ENCODE data around the gene TMPRSS4. TPM values are rescaled to one million over a fixed set of nuclear protein-coding genes. Genes with fewer than 3 reads are reported as not detected.

Gene TMPRSS4
- total RNA-seq, 1 experiment from 2014 or later: 1.5 TPM

GRCh38 chr11:118146554-118146953 is 69.7 kb downstream of the TMPRSS4 start:
- no peaks in the 10 kb centered on the region for H3K9me3 ChIP-seq (ENCODE audit: control insufficient read depth in 1 of 2, insufficient read depth in 1 of 2, low read depth in 1 of 2, low read length in 2 of 2)
- intact Hi-C loops (cut with micrococcal nuclease): loop anchor here (5.0 kb wide), 1 partner anchor 466 kb away; no protein-coding TSS in a partner anchor
- H3K79me2 ChIP-seq (ENCODE audit: insufficient read depth, low read length): no peaks in the 10 kb centered on the region
- DNase-seq (ENCODE audit: low read depth, low spot score) (no peak), ATAC-seq (no peak)
- H3K4me3 ChIP-seq (replicated peaks in 1 of 2; ENCODE audit: low read depth in 1 of 2, low read length in 2 of 2): no peak overlapping the region
- no peak overlapping the region for H3K9ac ChIP-seq (ENCODE audit: low read length)
- no peaks in the 10 kb centered on the region for H3K9me2 ChIP-seq (ENCODE audit: insufficient read depth)
- H3K4me1 ChIP-seq (ENCODE audit: control insufficient read depth in 1 of 2, insufficient read depth in 2 of 2, low read length in 2 of 2): peaks cover 0 to 10% of the 10 kb centered on the region in 2 experiments; a peak in 2 of 4 replicates
- H3K27me3 ChIP-seq (ENCODE audit: insufficient read depth, low read length): no peaks in the 10 kb centered on the region
- no peaks in the 10 kb centered on the region for H4K20me1 ChIP-seq (ENCODE audit: insufficient read depth)
- CTCF ChIA-PET: interaction anchor here (1.2 to 1.6 kb wide), 3 partner anchors 10 to 34 kb away, joined by 3 to 6 read pairs (median 4); no protein-coding TSS in a partner anchor
- H3K4me2 ChIP-seq (ENCODE audit: low read length): peak overlapping the region; percentile 89
- no TSS peak for BruUV-seq (replicated peaks)
- no peak overlapping the region for H3K27ac ChIP-seq (ENCODE audit: low read depth, low read length)
- POLR2A ChIA-PET: interaction anchor here (1.3 kb wide), 1 partner anchor 10 kb away, joined by 4 read pairs; no protein-coding TSS in a partner anchor
- no peaks in the 10 kb centered on the region for H3K36me3 ChIP-seq (ENCODE audit: control insufficient read depth in 1 of 2, insufficient read depth in 2 of 2, low read length in 2 of 2)
- TF ChIP-seq EZH2phosphoT487 (IDR thresholded peaks at IDR 0.05; ENCODE audit: borderline replicate concordance) (no peak), SRF (IDR thresholded peaks at IDR 0.05; ENCODE audit: low read depth) (no peak), YY1 (IDR thresholded peaks at IDR 0.05; ENCODE audit: extremely low read depth, insufficient replicate concordance, low read depth, low read length) (no peak), MAX (IDR thresholded peaks at IDR 0.05) (no peak)
- no peak overlapping the region for H2AFZ ChIP-seq (ENCODE audit: low read depth, low read length, poor library complexity, severe bottlenecking)
- RAD21 ChIA-PET (ENCODE audit: low non-redundant PET in 1 of 2, low total read pairs in 2 of 2, uncharacterized antibody in 2 of 2, unreplicated experiment in 2 of 2): interaction anchor here in 1 of 2 experiments (0.6 to 1.7 kb wide), 2 partner anchors 25 to 223 kb away, joined by 3 to 6 read pairs; no protein-coding TSS in a partner anchor

DNA sequence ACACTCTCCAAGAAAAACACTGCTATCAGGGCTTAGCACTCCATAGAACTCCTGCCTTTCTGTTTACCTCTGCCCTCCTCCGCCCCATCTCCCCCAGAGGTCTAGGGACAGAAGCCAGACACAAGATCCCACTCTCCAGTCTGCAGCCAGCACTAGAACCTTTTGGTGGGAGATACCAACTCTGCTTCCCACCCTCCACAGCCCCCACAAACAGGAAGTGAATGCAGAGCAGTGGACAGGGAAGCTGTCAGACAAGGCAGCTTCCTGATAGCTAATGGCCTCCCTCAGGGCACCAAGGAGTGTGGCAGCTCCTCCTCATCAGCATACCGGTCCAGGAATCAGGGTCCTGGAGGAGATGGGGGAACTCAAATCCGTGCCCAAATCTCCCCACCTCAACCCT is 70.6 kb downstream of the TMPRSS4 start:
- POLR2A ChIA-PET: interaction anchor here (0.6 to 1.3 kb wide), 2 partner anchors 9 to 343 kb away, joined by 3 to 4 read pairs; no protein-coding TSS in a partner anchor
- DNase-seq (ENCODE audit: low read depth, low spot score): no peak

More for the DNA sequence above, 70.6 kb downstream of the TMPRSS4 start:
- no peak overlapping the region for H3K4me3 ChIP-seq (replicated peaks in 1 of 2; ENCODE audit: low read depth in 1 of 2, low read length in 2 of 2)
- RAD21 ChIA-PET (ENCODE audit: low non-redundant PET in 1 of 2, low total read pairs in 2 of 2, uncharacterized antibody in 2 of 2, unreplicated experiment in 2 of 2): no interaction called here
- no peak overlapping the region for H3K9ac ChIP-seq (ENCODE audit: low read length)
- H3K4me1 ChIP-seq (ENCODE audit: control insufficient read depth in 1 of 2, insufficient read depth in 2 of 2, low read length in 2 of 2): peaks cover 0 to 13% of the 10 kb centered on the region in 2 experiments; a peak in 2 of 4 replicates
- H3K4me2 ChIP-seq (ENCODE audit: low read length): no peak overlapping the region
- TF ChIP-seq RAD21 (IDR thresholded peaks at IDR 0.05; ENCODE audit: low read depth) (no peak), ELF1 (IDR thresholded peaks at IDR 0.05; ENCODE audit: borderline replicate concordance, low read depth) (no peak), SIN3A (IDR thresholded peaks at IDR 0.05; ENCODE audit: low read depth) (no peak), TCF7L2 (IDR thresholded peaks at IDR 0.05; ENCODE audit: borderline replicate concordance, extremely low read depth, insufficient read depth, insufficient read length) (no peak), SRF (IDR thresholded peaks at IDR 0.05; ENCODE audit: low read depth) (no peak), FOSL1 (IDR thresholded peaks at IDR 0.05; ENCODE audit: low read depth) (no peak), POLR2AphosphoS5 (IDR thresholded peaks at IDR 0.05; ENCODE audit: low read depth, low read length) (no peak), CTCF (IDR thresholded peaks at IDR 0.05 in 2 of 3, conservative IDR thresholded peaks at IDR 0.05 in 1 of 3; ENCODE audit: borderline replicate concordance in 1 of 3, insufficient read depth in 1 of 3, low read depth in 2 of 3, low read length in 2 of 3) (no peak), CEBPB (IDR thresholded peaks at IDR 0.05; ENCODE audit: low read depth) (no peak)
- TF ChIP-seq, protein P1, sequence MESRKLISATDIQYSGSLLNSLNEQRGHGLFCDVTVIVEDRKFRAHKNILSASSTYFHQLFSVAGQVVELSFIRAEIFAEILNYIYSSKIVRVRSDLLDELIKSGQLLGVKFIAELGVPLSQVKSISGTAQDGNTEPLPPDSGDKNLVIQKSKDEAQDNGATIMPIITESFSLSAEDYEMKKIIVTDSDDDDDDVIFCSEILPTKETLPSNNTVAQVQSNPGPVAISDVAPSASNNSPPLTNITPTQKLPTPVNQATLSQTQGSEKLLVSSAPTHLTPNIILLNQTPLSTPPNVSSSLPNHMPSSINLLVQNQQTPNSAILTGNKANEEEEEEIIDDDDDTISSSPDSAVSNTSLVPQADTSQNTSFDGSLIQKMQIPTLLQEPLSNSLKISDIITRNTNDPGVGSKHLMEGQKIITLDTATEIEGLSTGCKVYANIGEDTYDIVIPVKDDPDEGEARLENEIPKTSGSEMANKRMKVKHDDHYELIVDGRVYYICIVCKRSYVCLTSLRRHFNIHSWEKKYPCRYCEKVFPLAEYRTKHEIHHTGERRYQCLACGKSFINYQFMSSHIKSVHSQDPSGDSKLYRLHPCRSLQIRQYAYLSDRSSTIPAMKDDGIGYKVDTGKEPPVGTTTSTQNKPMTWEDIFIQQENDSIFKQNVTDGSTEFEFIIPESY (IDR thresholded peaks at IDR 0.05; ENCODE audit: extremely low read depth, insufficient replicate concordance, low read length): no peak
- no TSS peak for BruUV-seq (replicated peaks)
- H3K27me3 ChIP-seq (ENCODE audit: insufficient read depth, low read length): no peaks in the 10 kb centered on the region
- H3K9me2 ChIP-seq (ENCODE audit: insufficient read depth): no peaks in the 10 kb centered on the region
- no peaks in the 10 kb centered on the region for H3K9me3 ChIP-seq (ENCODE audit: control insufficient read depth in 1 of 2, insufficient read depth in 1 of 2, low read depth in 1 of 2, low read length in 2 of 2)
- H4K20me1 ChIP-seq (ENCODE audit: insufficient read depth): no peaks in the 10 kb centered on the region
- CTCF ChIA-PET: interaction anchor here (1.6 to 3.0 kb wide), 2 partner anchors 9 to 24 kb away, joined by 6 to 14 read pairs; no protein-coding TSS in a partner anchor
- no peaks in the 10 kb centered on the region for H3K36me3 ChIP-seq (ENCODE audit: control insufficient read depth in 1 of 2, insufficient read depth in 2 of 2, low read length in 2 of 2)
- no peak overlapping the region for H3K27ac ChIP-seq (ENCODE audit: low read depth, low read length)
- ATAC-seq: no peak
- H3K79me2 ChIP-seq (ENCODE audit: insufficient read depth, low read length): no peaks in the 10 kb centered on the region
- no peak overlapping the region for H2AFZ ChIP-seq (ENCODE audit: low read depth, low read length, poor library complexity, severe bottlenecking)
- intact Hi-C loops (cut with micrococcal nuclease): loop anchor here (5.0 kb wide), 1 partner anchor 465 kb away; no protein-coding TSS in a partner anchor

All from HCT116 (cell line).